IPS-NIHi11 (cell line): ENCODE data around the gene C4orf50.

ENCODE experiments used
- DNase-seq: peaks from one replicate; pipeline ENCODE4 v3.0.0; 2012; ENCODE audit warnings: mixed read lengths, low spot score

Gene C4orf50

DNA sequence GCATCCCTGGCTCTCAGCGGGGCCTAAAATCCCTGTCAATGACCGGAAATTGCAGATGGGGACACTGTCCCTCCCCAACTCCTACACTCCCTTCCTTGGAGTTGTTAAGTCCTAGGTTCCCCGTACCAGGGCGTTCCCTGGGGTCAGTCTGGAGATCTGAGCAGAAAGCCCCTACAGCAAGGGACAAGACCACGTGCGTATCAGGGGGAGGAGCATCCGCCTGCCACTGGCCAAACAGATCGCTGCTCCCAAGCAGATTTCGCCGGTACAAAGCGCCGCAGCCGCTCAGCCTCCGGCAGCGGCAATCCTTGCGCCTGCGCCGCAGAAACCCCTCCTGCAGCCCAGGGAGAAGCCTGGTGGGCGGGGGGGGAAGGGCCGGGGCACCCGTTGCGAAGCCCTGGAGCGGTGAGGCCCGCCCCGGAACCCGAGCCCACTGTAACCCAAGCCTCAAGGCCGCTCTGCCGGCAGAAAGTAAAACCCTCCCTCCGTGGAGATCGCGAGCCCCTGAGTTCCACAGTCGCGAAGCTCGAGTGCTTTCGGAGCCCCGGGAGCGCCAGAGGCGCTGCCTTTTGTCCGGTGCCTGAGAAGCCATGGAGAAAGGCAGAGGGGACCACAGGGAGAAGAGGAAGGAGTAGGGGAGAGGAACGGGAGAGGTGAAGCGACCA, 128.0 kb downstream of the C4orf50 start:
- DNase-seq, result peak; percentile 85

DNA sequence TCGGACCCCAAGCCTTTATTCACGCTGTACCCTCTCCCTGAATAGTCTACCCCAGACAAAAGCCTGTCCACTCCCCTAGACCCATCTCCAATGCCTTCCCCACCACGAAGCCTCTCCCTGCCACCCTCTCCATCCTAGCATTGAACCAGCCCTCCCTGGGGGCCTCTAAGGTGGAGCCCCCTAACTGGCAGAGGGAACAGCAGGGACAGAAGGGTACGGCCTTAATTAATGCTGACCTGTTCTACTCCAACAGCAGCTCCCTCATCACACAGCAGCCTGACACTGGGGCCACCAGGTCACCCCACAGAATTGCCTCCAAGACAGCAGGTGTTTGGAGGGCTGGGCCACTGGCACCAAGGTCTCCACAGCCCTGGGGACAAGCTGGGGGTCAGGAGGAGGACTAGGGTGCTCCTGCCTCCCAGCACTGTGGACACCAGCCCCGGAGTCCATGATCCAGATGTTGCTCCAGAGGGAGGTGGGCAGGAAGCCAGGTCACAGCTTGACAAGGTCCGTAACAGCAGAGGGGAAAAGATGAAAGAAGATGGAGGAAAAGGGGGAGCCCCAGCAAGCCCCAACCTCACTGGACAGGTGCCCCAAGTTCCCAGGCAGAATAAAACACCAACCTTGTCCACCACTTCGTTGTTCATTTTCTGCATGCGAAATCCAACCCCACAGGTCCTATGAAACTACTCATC, 129.1 kb downstream of the C4orf50 start:
- DNase-seq, result no peak

DNA sequence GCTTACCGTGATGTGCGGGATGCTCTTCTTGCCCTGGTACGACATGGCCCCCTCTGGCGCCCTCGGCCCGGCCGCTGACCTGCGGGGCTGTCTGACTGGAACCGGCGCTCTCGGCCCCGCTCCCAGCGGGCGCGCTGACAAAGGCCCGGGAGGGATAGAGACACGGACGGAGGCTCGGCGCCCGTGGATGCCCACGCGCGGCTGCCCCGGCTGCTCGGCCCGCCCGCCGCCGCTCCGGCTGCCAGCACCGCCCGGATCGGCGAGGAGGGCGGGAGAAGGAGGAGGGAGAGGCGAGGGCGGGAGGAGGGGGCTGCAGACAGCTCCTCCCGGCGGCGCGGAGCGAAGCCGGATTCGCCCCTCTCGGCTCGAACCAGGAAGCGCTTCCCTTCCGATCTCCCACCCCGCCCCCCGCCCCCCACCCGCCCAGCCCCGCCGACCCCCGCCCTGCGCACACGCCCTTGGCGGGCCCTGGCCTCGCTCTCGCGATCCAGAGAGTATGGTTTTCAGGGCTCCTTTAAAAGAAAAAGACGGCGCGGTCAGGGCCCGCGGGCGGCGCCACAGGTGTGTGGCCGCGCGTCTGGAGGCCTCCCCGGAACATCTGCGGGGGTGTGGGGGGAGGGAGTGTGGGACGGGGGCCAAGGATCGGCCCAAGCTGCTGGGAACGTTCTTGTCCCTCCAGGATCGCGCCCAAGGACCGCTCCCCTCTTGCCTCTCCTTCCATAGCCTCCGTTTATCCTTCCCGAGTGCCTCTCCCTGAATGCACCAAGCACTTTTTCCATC, 129.8 kb downstream of the C4orf50 start:
- DNase-seq, result peak; percentile 74

DNA sequence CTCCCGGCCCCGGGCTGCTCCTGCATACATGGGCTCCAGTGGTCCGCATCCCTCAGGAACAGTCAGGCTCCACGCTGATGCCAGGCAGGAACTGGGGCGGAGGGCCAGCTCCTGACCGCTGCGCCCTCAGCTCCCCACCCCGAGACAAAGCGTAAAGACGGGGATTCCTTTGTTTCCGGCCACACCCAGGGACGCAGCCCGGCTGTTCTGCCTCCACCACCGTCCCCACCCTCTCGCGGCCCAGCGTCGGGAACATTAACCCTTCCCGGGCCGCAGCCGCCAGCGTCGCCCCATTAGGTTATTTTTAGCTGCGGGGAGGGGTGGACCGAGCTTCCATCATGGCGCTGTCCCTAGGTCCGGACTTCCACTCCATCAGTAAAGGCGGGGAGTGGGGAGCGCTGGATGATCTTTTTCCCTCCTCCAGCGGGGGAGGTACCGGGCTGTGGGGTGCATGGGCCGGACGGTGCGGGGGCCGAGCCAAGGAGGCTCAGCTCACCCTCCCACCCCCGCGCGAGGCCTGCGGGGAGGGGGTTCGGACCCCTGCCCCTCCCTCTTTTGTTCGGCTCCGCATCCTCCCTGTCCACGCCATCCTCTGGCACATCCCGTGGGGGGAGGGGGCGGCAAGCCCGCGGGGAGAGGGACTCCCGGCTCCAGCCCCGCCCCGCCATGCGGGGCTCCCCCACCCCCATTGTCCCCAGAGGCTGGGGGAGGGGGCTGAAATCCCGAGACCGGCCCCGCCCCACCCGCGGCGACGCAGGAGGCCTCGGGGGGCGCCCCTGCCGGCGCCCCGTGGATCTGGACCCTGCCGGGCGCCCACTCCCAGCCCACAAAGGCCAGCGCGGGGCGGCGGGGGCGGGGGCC, 130.6 kb downstream of the C4orf50 start:
- DNase-seq, result peak; percentile 44

DNA sequence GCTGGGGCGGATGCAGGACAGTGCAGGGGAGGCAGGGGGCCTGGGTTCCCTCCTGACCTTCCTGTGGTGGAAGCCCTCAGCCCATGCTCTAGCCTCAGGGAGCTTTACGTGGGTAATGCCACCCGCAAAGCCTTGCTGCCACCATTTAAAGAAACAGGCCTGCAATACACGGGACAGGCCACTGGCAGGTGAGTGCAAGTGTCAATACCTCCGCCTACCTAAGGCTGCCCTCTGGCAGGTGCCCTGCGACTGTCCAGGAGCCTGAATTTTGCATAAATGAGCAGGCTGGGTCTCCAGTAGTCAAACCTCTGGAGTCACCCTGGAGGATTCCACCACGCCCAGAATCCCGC, 131.2 kb downstream of the C4orf50 start:
- no peak for DNase-seq

DNA sequence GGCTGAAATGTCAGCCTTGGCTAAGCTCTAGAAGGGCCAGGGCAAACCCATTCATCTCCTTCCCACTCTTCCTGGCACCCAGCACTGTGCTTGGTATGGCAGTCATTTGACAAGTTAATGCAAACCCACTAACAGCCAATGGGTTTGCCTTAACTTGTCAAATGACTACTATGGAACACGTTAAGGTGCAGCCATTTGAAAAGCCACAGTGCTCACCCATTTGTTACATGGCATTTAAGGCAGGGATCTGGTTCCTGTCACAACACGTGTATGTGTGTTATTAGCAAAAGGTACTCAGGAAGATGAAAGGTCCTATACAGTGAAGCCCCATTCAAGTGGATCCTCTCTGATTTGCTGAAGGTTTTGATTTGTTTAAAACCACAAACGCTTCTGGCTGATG, 132.5 kb downstream of the C4orf50 start:
- DNase-seq, result no peak

DNA sequence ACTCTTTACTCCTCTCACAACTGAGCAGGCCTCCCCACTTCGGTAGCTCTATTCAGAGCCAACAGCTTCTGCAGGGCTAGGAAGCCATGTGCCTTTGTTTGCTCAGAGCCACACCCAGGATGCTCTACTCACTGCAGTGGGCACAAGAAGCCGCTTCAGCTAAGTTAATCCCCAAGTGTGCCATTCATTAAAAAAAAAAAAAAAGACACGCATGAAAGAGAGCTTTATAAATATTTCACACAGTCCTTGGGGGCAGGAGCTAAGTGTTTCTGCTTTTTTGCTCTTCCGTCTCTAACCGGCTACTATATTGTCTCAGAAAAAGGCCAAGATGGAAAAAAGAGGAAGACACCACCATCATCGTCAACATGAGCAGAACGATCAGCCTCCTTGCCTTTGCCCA, 133.4 kb downstream of the C4orf50 start:
- no peak for DNase-seq

DNA sequence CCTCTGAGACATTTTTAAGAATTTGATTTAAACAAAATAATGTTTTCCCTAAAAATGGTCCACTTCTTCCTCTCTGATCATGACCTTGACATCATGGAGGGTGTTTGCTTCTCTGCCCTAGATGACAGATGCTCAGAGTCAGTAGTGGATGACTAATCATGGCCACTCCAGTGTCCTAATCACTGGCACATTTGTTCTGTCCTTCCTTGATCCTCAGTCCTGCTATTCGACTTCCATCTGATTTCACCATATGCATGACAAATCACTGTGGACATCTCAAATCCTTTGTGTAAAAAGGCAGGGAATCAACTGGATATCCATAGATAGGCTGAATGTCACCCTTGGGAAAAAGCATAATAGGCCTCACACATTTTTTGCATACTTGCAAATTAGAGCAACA, 134.3 kb downstream of the C4orf50 start:
- no peak for DNase-seq

DNA sequence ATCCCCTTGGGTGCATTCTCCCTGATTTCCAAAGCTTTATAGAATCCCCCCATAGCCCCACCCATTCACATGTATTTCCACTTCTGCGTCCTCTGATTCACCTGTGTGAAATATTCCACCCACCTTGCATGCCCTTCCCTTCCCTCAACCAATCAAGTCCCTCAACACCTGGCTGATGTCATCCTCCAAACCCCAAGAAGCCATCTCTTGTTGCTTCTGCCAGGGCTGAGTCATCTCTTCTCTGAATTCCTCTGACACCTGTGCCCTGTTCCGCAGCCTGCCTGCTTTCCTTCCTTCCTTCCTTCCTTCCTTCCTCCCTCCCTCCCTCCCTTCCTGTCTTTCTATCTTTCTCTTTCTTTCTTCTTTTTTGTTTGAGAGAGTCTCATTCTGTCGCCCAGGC, 135.3 kb downstream of the C4orf50 start:
- no peak for DNase-seq

DNA sequence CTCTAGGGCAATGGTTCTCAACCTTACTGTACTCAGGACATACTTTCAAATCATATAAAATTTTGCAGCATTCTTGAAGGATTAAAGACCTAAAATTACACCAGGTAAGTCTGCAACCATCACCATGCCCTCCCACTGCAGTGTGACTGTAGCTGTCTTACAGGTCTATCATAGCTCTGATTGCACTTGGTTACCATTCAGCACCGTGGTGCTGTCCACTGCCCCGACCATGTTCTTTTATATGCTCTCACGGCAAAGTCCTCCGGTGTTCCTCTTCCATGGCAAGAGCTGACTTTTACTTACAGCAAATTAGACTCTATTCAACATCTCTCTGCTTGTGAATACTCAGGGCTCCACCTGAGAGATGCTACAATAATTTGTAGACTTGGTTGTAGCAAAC, 136.9 kb downstream of the C4orf50 start:
- peak; percentile 68 for DNase-seq

DNA sequence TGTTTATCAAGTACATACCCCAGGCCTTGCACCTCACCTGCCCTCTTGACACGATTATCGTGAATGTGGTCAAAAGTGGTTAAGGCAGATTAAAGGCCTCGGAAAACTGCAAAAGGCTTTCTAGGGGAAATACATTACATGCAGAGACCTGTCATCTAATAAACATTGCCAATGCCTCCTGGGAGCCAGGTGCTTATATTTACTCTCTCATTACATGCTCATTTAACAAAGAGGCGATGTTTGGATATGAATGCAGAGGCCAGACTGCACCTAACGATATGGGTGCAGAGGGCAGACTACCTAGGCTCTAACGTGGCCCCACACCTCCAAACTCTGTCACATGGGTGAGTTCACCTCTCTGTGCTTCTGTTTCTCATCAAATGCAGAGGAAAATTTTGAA, 139.9 kb downstream of the C4orf50 start:
- DNase-seq, result no peak

DNA sequence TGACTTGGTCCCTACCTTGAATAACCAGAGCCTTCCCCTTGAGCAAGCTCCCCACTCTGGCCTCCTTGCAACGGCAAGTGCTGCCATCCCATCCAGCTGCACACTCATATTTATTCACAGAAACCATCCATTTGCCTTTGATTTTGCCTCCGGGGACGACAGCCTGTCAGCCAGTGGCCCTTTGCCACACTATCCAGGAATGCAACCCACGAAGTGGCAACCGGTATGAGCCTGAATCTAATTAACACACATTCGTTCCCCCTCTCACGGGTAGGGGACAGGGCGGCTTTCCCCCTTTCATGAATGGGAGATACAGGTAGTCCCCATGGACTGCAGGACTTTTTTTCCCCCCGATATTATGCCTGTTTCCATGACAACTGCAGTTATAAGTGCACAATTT, 140.8 kb downstream of the C4orf50 start:
- DNase-seq, result no peak

DNA sequence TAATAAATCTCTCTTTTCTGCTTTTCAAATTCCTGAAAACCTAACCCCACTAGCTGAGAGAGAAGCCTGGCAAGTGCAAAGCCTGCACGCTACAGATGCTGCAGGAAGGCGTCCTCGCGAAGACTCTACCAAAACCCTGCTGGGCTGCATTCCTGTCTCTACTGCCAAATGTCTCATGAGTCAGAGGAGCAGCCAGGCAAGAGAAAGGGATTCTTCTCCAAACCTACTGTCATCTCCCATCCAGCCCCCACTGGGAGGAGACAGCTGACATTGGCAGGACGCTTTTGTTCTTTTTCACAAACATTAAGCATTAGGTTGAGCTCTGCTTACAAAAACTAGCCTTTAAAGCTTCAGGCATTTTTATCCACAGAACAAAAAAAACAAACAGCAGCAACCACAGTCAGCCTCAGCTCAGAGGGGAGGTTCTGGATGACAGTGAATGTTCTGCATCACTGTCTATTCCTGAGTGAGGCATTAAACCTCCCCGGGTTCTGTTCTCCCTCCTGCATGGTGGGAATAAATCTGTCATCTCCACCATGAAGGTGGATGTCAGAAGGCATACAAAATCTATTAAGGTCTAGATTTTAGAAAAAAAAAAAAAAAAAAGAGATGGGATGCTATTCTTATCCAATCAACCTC, 143.3 kb downstream of the C4orf50 start:
- DNase-seq, result peak; percentile 50

DNA sequence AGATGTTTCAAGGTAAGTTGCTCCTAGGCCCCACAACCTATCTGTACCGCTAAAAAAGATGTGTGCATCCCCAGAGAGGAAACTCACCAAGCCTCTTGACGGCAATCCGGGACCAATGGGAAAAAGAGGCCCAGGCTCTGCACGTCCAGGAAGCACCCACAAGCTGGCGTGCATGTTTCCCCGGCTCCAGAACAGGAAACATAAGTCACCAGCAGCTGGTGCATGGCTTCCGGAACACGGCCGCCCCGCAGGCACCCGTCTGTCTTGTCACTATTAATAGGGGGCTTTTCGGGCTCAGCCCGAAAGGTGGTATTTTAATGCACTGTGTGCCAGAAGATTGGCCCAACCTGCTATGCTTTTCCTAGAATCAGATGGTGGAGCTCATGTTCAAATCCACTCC, 147.5 kb downstream of the C4orf50 start:
- DNase-seq, result no peak

DNA sequence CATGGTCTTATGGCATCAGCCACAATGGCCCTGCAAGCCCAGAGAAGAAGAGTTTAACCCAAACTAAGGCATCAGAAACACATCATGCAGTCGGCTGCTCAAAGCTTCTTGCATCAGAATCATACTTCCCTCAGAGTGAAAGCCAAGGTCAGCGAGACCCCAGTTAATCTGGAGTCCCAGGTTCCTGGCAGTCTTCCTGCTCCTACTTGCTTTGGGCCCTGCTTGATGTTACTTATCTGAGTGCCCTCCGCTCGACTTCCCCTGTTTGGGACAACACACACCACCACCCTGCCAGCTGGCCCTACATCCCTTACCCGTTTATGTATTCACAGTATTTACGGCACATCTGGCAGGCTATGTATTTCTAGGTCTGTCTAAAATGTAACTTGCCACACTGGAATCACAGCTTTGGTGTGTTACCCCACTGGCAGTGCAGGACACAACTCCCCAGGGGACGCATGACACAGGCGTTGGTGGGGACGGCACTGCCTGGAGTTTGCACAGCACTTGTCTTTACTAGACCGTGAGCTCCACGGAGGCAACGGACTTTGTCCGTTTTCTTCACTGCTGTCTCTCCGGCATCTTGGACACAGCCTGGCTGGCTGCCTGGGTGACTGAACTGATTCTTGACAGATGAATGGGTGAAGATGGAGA, 148.1 kb downstream of the C4orf50 start:
- no peak for DNase-seq

DNA sequence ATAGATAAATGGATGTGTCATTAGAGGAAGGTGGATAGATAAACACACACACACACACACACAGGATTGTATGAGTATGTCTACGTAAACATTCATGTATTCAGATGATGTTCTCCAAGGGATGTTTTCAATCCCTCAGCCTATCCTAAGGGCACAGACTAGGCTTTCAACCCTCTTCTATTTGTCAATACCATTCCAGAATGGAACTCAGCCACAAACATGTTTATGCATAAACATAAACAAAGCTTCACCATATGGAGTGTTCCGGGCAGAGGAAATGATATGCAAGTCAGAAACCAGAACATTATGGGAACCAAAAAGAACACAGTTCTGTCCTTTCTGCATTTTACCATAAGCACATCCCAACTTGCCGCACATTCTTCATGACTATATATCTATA, 150.4 kb downstream of the C4orf50 start:
- no peak for DNase-seq

DNA sequence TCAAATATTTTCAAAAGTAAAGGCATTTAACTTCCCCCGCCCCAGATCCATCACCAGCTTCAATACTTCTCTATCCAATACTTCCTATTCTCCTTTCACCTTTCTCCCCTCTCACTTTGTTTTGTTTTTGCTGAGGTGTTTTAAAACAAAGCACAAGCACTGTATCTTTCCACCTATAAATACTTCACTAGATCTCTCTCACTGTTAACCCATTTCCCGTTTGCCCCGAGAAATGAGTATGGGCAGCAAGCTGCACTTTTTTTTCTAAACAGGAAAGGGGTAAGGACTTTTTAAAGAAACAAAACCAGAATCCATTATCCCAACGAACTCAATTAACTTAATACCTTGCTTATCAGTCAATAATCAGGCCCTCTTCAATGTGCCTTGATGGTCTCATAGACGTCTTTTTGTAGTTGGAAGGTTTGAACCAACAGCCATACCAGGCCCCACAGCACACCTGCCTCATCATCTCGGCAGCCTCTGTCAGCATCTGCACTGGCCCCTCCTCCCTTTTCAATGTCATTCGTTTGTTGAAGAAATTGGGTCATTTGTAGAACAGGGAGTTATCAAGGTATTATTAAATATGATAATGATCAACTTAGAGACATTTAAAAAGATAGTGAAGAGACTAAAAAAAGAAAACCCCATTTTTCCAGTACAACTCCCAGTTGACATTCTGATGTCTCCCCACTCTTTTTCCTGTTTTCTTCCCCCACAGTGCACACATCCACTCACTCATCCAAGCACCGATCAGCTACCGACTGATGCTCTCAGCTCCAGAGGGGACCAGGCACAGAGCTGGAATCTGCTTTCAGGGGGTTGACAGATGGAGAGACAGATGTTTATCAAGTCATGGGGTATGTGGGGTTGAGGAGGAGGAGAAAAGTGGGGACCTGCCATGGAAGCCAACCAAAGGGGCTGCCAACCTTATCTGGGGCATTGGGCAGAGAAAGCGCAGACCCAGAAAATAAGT, 151.1 kb downstream of the C4orf50 start:
- no peak for DNase-seq

DNA sequence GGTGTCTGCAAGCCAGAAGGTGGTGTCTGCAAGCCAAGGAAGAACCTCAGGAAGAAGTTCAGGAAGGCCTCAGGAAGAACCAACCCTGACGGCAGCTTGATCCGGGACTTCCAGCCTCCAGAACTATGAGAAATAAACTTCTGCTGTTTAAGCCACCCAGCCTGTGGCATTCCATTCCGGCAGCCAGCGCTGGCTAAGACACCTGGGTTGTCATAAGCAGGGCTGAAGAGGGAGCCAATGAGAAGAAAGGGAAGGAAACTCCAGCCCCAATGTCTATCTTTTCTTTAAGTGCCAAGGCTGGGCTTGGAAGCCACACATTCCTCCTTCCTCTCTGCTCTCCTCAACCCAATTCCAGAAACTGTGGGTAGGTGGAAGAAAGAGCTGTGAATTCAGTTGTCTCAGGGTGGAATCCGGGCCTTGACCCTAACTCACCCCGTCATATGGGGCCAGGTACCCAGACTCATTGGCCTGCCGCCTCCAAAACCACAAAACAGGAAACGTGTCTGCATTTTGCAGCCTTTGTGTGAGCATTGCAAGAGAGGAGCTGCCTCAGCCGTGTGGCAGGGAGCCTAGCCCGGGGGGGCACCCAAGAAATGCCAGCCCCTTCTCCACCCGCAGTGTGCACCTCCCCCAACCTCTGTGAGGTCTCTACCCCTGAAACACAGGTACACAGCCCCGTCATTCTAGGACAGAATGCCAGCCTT, 152.2 kb downstream of the C4orf50 start:
- DNase-seq, result no peak

DNA sequence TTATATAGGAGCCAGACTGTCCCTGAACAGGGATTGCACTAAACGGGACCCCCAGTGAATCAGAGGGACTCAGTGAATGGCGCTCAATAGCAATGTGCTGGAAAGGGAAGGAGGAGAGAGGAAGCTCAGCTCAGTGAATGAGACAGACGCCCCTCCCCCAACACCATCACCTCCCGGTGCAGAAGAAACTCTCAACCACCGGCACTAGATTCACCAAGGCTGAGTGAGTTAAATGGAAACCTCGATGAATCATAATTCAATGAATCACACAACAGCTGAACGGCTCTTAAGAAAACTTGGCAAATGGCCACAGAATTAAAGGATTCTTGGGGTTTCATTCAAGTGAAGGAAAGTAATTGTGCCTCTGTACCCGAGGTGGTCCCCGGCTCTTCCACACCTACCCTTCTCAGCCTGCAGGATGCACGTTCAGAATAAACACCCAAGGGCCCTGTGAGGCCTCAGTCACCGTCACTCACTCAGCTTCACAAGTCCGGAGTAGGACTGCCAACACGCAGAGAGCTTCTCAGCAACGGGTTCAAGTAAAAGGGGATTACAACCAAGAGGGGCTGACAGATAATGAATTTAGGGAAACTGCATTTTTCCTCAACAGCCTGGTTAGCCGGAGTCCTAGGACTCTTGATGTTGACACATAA, 154.6 kb downstream of the C4orf50 start:
- DNase-seq, result no peak
